Astrocyte (in vitro differentiated cells and primary cell): Measurements from ENCODE around the gene IGFBPL1. TPM values are rescaled to one million over a fixed set of nuclear protein-coding genes. Genes with fewer than 3 reads are reported as not detected.
A peak's percentile ranks its signal among the peaks of the same experiment; 100 is the strongest.

Experiments
- DNase-seq: peaks from one replicate; pipeline ENCODE4 v3.0.0-alpha.2; 2010; ENCODE audit warnings: low read depth
- FAIRE-seq: peaks from 2 replicates; lab custom pipeline; 2011; peaks lifted over from hg19 to GRCh38; lab: Jason Lieb, UNC
- H2AFZ ChIP-seq: 2 replicates; pipeline ENCODE4 v1.6.0; 2012; ENCODE audit warnings: low read depth, low read length, inconsistent platforms
- H3K27ac ChIP-seq: 2 replicates; pipeline ENCODE4 v1.5.1; 2011; ENCODE audit warnings: low read depth, low read length, inconsistent platforms
- H3K27me3 ChIP-seq: 2 replicates; pipeline ENCODE4 v1.6.0; 2011; ENCODE audit warnings: low read length, inconsistent platforms; ENCODE audit not compliant: insufficient read depth
- H3K36me3 ChIP-seq: 2 replicates; pipeline ENCODE4 v1.5.1; 2011; ENCODE audit warnings: low read length, inconsistent platforms; ENCODE audit not compliant: insufficient read depth
- H3K4me1 ChIP-seq: 2 replicates; pipeline ENCODE4 v1.5.1; 2011; ENCODE audit warnings: low read length, inconsistent platforms; ENCODE audit not compliant: insufficient read depth
- H3K4me2 ChIP-seq: 2 replicates; pipeline ENCODE4 v1.6.0; 2012; ENCODE audit warnings: low read length, inconsistent platforms
- H3K4me3 ChIP-seq: 2 replicates; pipeline ENCODE4 v1.5.1; 2011; ENCODE audit warnings: low read depth, mild to moderate bottlenecking, low read length, inconsistent platforms; ENCODE audit not compliant: insufficient read depth
- H3K79me2 ChIP-seq: 2 replicates; pipeline ENCODE4 v1.6.0; 2012; ENCODE audit warnings: mild to moderate bottlenecking, low read length, inconsistent platforms; ENCODE audit not compliant: insufficient read depth
- H3K9ac ChIP-seq: 2 replicates; pipeline ENCODE4 v1.6.0; 2012; ENCODE audit warnings: mild to moderate bottlenecking, low read length, inconsistent platforms
- H3K9me3 ChIP-seq: 2 replicates; pipeline ENCODE4 v1.5.1; 2012; ENCODE audit warnings: low read depth, mild to moderate bottlenecking, low read length, inconsistent platforms; ENCODE audit not compliant: insufficient read depth
- H4K20me1 ChIP-seq: 2 replicates; pipeline ENCODE4 v1.6.0; 2012; ENCODE audit warnings: low read length, inconsistent platforms; ENCODE audit not compliant: insufficient read depth
- H3K27ac Mint-ChIP-seq: one replicate; pipeline ENCODE4 v1.8.0; 2021; ENCODE audit warnings: mild to moderate bottlenecking, mixed read lengths; ENCODE audit not compliant: unreplicated experiment
- H3K27me3 Mint-ChIP-seq: one replicate; pipeline ENCODE4 v1.8.0; 2021; ENCODE audit warnings: low read depth, mixed read lengths; ENCODE audit not compliant: unreplicated experiment
- H3K36me3 Mint-ChIP-seq: one replicate; pipeline ENCODE4 v1.8.0; 2021; ENCODE audit warnings: low read depth, mixed read lengths; ENCODE audit not compliant: unreplicated experiment
- H3K4me1 Mint-ChIP-seq: one replicate; pipeline ENCODE4 v1.8.0; 2021; ENCODE audit warnings: low read depth, mixed read lengths; ENCODE audit not compliant: unreplicated experiment
- H3K4me3 Mint-ChIP-seq: one replicate; pipeline ENCODE4 v1.8.0; 2021; ENCODE audit warnings: mild to moderate bottlenecking, moderate library complexity, mixed read lengths; ENCODE audit not compliant: unreplicated experiment
- H3K9me3 Mint-ChIP-seq: one replicate; pipeline ENCODE4 v1.8.0; 2021; ENCODE audit warnings: mild to moderate bottlenecking, mixed read lengths; ENCODE audit not compliant: unreplicated experiment
- CTCF ChIP-seq: IDR thresholded peaks from 2 replicates; pipeline ENCODE4 v1.5.1; 2011; ENCODE audit warnings: low read depth, mild to moderate bottlenecking, inconsistent platforms, low read length, moderate library complexity; ENCODE audit not compliant: insufficient read depth
- EZH2 ChIP-seq: IDR thresholded peaks from 2 replicates; pipeline ENCODE4 v1.6.1; 2012; ENCODE audit warnings: mild to moderate bottlenecking, low read length, inconsistent platforms; ENCODE audit not compliant: insufficient read depth
- total RNA-seq: library from RNA; stranded (reverse); gene quantifications from 2 replicates; pipeline ENCODE4 v1.2.1, GENCODE V29; 2021

The IGFBPL1 gene
- total RNA-seq, 1 donor from 2014 or later, result 11.0 TPM

GRCh38 chr9:38373679-38374078, 50.6 kb downstream of the IGFBPL1 start:
- Histone ChIP-seq H2AFZ (no peak overlapping the region), H3K9me3 (no peaks in the 10 kb centered on the region), H4K20me1 (no peaks in the 10 kb centered on the region), H3K27me3 (peaks cover 15% of the 10 kb centered on the region), H3K4me3 (no peak overlapping the region), H3K4me1 (no peaks in the 10 kb centered on the region), H3K4me2 (no peak overlapping the region), H3K9ac (no peak overlapping the region), H3K36me3 (no peaks in the 10 kb centered on the region), H3K27ac (no peak overlapping the region), H3K79me2 (no peaks in the 10 kb centered on the region)
- Mint-ChIP-seq H3K4me1 (peaks cover 7% of the 10 kb centered on the region), H3K36me3 (peaks cover 2% of the 10 kb centered on the region), H3K4me3 (no peak overlapping the region), H3K27ac (no peak overlapping the region), H3K9me3 (no peaks in the 10 kb centered on the region), H3K27me3 (peaks cover 39% of the 10 kb centered on the region)
- TF ChIP-seq CTCF (no peak), EZH2 (no peak)
- FAIRE-seq (no peak), DNase-seq (no peak)

DNA sequence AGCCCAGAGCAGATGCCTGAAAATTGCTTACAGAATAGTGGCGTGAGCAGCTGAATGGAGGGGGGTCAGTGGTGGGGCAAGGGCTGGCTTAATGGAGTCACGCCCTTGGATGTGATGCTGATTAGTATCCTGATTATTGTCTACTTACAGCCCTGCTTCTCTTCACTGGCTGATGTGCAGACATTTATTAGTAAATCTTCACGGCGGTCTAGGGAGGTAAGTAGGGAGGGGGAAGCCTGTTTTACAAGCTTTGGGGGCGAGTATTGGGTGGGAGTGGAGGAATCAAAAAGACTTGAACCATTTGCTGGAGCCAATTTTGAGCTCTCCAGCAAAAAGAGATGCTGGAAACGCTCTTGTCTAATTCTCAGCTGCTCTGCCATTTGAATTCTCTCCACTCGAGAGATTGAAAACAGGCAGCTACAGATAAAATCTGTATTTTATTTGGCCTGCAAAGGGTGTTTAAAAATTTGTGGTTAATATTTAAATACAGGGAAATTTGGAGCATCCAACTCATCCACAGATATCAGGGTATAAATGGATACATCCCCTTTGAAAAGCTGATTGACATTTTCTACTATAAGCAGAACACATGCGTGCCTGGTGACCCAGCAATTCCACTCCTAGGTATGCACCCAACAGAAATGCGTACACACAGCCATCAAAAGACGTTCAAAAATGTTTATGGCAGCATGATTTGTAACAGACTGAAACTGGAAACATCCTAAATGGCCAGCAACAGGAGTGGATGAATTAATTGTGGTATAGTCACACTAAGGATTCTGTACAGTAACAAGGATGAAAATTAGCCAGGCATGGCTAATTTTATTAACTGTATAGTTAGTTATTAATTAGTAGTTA, 51.3 kb downstream of the IGFBPL1 start:
- H3K4me2 ChIP-seq, result no peak overlapping the region
- no peak for DNase-seq
- TF ChIP-seq EZH2 (no peak), CTCF (no peak)
- Mint-ChIP-seq H3K36me3 (peaks cover 1% of the 10 kb centered on the region), H3K27ac (no peak overlapping the region), H3K9me3 (no peaks in the 10 kb centered on the region), H3K4me3 (no peak overlapping the region), H3K4me1 (peaks cover 7% of the 10 kb centered on the region), H3K27me3 (peaks cover 41% of the 10 kb centered on the region)
- H3K79me2 ChIP-seq, result no peaks in the 10 kb centered on the region
- no peaks in the 10 kb centered on the region for H3K4me1 ChIP-seq
- peaks cover 15% of the 10 kb centered on the region for H3K27me3 ChIP-seq
- no peaks in the 10 kb centered on the region for H4K20me1 ChIP-seq
- no peaks in the 10 kb centered on the region for H3K9me3 ChIP-seq
- no peak overlapping the region for H3K9ac ChIP-seq
- H3K36me3 ChIP-seq, result no peaks in the 10 kb centered on the region
- no peak overlapping the region for H3K4me3 ChIP-seq
- no peak overlapping the region for H2AFZ ChIP-seq
- no peak for FAIRE-seq
- no peak overlapping the region for H3K27ac ChIP-seq

- no peaks in the 10 kb centered on the region for H3K9me3 ChIP-seq
- no peak overlapping the region for H3K9ac ChIP-seq
- H2AFZ ChIP-seq, result no peak overlapping the region
- DNase-seq (peak; percentile 34), FAIRE-seq (no peak)
- H3K27me3 ChIP-seq, result peaks cover 15% of the 10 kb centered on the region
- H3K79me2 ChIP-seq, result no peaks in the 10 kb centered on the region
- Mint-ChIP-seq H3K27me3 (peaks cover 42% of the 10 kb centered on the region), H3K4me3 (no peak overlapping the region), H3K4me1 (peaks cover 7% of the 10 kb centered on the region), H3K9me3 (no peaks in the 10 kb centered on the region), H3K27ac (no peak overlapping the region), H3K36me3 (no peaks in the 10 kb centered on the region)
- H3K4me2 ChIP-seq, result no peak overlapping the region
- no peaks in the 10 kb centered on the region for H3K36me3 ChIP-seq
- no peak overlapping the region for H3K27ac ChIP-seq
- TF ChIP-seq EZH2, result no peak
- no peak for TF ChIP-seq CTCF
- H3K4me1 ChIP-seq, result no peaks in the 10 kb centered on the region
- no peaks in the 10 kb centered on the region for H4K20me1 ChIP-seq
- no peak overlapping the region for H3K4me3 ChIP-seq
Measured at GRCh38 chr9:38371495-38371894, 52.8 kb downstream of the IGFBPL1 start.
